GM19397 (cell line): Measurements from ENCODE around the gene OR51M1.
"Not testable (repeated sequence)": the region's sequence is repeated elsewhere in the genome, so short reads cannot be mapped to it uniquely, and the experiment has no call there.

Experiments
- ATAC-seq: cut with Tn5 transposase; IDR thresholded peaks from one replicate; pipeline ENCODE4 v1.9.1; 2021; ENCODE audit warnings: mild to moderate bottlenecking, moderate library complexity; ENCODE audit not compliant: unreplicated experiment

Gene OR51M1, protein sequence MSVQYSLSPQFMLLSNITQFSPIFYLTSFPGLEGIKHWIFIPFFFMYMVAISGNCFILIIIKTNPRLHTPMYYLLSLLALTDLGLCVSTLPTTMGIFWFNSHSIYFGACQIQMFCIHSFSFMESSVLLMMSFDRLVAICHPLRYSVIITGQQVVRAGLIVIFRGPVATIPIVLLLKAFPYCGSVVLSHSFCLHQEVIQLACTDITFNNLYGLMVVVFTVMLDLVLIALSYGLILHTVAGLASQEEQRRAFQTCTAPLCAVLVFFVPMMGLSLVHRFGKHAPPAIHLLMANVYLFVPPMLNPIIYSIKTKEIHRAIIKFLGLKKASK

DNA sequence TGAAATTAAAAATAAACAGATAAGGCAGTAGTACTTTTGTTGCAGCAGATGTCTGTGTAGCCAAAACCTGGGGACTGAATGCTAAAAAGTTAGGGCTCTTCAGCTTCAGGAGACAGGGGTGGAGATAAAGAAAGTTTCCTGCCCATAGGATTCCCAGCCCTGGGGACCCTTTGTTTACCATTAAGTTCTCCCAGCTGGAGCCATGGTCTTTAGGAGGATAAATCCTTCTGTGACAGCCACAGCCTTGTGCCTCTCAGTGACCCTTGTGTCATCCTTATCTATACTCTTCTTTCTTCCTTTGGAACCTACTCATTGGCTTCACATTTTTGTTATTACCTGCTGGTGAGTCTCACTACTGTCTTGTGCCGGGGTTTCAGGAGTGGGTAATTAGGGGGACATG is at the start of gene OR51M1:
TSS of gene OR51M1 (plus strand) at position 237 of the 400 bp plus-strand sequence. CDS start 5,587 bp downstream, outside the sequence.
- no peak for ATAC-seq

DNA sequence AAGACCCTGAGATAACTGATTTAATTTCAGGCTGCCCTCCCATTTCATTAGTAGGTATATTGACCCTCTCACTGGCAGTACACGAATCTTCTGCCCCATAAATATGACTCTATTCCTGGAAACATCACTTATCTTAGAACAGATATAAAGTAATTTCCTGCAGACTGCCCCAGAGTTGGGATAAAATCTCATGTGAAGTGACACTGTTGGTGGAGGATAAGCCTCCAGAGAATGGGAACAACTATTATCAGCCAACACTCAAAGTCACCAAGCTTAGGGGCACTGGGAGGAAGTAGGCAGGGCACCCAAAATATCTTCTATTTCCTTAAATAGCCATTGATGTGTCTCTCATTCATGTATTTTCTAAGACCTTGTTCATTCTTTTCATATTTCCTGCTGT is 48.4 kb upstream of the OR51M1 start:
- no peak for ATAC-seq

DNA sequence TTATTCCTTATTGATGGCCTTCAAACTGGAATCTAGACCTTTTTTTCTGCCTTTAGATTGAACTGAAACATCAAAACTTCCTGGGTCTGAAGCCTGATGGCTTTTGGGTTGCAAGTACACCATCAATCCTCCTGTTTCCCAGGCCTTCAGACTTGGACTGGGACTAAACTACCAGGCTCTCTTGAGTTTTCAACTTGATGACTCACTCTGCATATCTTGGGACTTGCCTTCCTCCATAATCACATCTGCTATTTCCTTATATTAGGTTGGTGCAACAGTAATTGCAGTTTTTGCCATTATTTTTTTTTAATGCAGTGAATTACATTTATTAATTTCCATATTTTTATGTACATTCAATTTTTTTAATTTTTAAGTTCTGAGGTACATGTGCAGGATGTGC is 47.3 kb upstream of the OR51M1 start:
- no peak for ATAC-seq

DNA sequence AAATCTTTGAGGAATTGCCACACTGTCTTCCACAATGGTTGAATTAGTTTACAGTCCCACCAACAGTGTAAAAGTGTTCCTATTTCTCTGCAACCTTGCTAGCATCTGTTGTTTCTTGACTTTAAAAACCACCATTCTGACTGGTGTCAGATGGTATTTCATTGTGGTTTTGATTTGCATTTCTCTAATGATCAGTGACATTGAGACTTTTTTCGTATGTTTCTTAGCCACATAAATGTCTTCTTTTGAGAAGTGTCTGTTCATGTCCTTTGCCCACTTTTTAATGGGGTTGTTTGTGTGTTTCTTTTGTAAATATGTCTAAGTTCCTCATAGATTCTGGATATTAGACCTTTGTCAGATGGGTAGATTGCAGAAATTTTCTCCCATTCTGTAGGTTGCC is 46.4 kb upstream of the OR51M1 start:
- not testable (repeated sequence) for ATAC-seq

DNA sequence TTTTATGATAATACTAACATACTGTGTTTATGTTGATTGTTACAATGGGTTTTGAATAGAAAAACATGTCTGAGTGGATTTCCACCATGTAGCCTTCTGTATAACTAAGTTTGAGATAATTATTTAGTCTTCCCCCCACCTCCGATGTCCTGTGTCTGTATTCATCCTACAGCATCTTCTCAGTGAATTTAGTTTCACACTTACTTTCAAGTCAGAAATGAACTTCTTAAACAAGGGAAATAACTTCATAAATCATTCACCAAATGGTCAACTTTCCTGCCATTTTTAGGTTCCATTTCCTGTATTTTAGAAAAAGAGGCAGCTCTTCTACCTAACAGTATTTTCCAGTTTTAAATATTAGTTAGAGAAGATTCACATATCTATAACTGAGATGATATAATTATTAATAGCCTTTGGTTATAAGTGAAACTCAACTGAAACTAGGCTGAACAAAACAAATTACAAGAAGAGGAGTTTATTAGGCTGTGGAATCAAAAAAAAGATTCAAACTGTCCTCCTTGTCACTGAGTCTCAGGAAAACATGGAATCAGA is 43.8 kb upstream of the OR51M1 start:
- ATAC-seq = peak; percentile 63

DNA sequence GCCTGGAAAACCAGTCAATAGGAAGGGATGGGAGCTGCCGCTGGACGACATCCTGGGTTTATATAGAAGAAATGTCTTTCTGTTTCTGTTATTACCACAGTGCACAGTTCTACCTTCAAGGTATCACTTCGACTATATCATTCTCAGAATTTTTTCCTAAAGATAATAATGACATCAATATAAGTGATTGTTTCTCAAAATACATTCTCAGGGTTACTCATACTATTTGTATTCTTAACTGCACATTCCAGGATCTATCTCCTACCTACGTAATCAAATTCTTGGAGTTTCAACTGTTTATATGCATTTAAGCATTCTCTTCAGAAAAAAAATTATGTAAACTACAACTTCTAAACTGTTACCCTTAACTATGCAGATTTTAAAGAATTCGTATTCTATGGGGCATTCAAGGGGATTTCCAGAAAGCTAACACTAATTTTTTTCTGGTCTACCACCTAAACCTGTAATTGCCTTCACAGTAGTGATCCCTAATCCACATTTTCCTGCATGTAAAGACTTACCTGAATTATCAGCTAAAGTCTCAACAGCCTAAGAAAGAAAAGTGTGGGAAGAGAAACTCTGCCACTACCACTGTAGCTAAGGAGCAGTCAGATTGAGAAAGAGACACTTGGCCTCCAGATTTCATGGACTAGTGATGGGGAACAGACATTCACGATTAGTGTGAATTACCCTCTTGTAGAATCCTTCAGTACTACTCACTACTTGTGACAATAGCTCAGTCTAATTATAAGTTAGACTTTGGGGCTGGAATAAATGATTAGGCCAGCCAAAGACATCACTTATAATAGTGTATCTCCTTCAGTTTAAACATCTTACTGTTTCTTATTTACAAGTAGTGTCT is 39.9 kb upstream of the OR51M1 start, which contains the start of gene OR51B5:
TSS of gene OR51B5 (minus strand) at position 51 of the 862 bp plus-strand sequence. CDS start at position 51, 0 bp downstream.
- ATAC-seq = no peak

DNA sequence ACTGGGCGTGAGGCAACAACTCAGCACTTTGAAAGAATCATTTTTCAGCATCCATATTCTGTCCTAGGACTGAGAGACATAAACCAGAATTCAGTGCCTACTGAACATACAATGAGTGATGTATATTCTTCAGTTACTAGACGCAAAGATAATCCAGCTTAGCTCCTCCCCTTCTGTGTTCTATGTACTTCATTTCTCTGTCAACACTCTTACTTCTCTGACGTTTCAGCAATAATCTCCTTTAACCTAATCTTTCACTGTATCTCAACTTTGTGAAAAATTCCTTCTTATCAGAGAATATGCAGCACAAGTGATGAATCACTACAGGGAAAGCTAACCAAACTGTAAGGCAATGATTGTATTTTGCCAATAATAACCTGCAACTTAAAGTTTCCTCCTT is 37.8 kb upstream of the OR51M1 start:
- ATAC-seq = no peak

DNA sequence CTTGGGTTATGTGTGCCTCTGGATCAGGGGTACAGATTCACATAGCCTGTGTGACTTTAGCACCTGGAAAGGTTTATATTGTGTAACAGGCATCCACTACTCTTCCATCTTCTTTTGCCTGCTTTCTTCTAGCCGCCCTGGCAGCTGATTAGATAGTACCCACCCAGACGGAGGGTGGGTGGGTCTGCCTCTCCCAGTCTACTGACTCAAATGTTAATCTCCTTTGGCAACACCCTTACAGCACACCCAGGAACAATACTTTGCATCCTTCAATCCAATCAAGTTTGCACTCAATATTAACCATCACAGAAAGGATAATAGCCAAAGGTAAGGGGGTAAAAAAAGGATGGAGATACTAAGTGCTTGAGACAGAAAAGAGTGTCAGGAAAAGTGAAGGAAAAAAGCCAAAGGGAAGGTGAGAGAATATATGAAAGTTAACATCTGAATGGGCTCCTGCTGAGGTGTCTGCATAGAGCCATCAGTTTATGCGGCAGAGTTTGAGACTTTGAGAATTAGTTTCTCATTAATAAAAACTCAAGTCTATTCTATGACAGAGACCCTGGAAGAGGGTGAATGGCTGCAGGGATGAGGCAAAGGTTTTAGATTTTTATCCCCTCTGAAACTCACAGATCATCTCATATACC is 34.9 kb upstream of the OR51M1 start:
- ATAC-seq = no peak

DNA sequence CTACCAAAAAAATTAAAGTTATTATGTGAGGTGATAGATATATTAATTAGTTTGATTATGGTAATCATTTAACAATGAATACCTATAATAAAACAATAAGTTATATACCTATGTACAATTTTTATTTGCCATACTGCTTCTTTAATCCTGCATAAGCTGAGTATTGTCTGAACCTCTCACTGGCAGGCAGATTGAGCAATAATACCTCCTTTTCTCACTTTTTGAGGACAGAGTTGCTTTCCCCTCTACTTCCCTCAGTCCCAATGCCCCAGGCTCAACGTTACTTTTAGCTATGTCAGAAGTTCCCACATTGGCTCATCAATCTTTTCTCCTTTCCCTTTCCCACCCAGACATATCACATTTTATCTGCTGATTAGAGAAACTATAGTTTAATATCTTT is 34.1 kb upstream of the OR51M1 start:
- ATAC-seq = no peak

DNA sequence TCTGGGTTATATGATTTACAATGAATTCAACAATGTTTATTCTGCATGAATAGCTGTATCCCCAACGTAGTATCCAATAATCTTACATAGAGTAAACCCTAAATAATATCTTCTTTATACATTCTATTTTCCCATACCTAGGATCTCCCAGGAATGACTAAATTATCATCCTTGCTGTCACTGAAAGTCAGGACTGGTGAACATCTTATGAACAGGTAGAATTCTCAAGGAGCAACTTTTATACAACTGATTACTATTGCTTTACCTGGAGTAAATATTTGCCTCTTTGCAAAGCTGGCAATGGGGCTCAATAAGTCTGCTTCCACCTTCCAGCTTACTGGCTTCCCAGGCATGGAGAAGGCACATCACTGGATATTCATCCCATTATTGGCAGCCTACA is 32.4 kb upstream of the OR51M1 start, which contains the start of gene OR51B6:
TSS of gene OR51B6 (plus strand) at position 301 of the 400 bp plus-strand sequence. CDS start at position 301, 0 bp downstream.
- no peak for ATAC-seq

DNA sequence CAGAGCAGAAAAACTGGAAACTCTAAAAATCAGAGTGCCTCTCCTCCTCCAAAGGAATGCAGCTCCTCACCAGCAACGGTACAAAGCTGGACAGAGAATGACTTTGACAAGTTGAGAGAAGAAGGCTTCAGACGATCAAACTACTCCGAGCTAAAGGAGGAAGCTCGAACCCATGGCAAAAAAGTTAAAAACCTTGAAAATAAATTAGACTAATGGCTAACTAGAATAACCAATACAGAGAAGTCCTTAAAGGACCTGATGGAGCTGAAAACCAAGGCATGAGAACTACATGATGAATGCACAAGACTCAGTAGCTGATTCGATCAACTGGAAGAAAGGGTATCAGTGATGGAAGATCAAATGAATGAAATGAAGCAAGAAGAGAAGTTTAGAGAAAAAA is 27.6 kb upstream of the OR51M1 start:
- not testable (repeated sequence) for ATAC-seq

DNA sequence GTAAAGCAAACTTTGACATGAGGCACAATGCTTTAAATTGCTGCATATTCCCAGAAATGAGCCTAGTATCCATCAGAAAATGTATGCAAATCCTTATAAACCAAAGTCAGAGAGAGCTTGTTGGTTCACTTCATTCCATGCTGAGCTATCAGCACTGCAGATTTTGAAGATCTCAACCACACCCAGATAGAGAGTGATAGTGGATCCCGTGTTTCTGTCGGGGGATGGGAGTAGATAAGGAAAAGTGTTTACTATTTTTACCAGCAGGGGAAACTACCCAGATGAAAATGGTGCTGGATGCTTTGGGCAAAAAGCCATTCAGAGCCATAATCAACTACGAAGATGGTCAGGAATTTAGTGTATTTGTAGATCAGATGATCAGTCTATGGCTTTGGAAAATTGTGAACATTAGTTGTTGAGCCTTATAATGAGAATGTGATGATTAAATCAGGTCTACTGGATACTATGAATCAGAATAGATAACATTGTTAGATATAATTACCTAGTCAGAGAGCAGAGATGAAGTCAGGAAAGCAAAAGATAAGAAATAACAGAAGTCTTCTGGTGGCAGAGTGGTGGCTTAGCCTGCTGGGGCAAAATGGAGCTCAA is 21.5 kb upstream of the OR51M1 start:
- ATAC-seq = no peak

DNA sequence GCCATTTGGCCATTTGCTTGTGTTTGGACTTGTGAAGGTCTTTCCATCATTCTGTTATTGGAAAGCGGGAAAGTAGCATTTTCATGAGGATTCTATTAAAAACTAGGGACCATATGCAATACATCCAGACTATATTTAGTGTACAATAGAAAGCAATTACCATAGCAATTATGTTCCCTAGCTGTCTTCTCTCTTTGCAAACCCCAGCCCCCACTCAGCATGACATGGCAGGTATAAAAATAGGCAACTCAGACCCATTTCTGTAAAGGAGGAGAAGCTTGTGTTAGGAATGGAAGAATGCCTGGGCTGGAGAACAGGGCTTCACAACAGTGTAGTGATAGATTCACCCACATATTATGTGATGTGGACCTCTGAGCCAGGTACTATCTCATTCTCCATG is 19.9 kb upstream of the OR51M1 start:
- no peak for ATAC-seq

DNA sequence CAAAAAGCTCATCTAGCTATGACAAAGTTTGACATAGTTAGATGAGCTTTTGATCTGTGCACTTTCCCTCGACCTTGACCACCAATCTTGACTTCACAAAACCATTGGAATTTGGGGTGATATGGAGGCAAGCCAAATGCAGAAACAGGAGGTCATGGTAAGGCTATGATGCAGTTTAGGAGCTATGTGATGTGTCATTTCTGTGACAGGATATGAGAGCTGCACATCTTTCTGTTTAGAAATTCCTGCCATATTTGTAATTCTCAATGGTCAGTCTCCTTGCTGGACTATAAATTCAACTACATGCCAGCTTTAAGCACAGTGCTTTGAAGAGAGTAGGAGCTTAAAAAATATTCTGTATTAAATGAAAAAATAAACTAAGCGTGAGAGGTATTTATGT is 19.4 kb upstream of the OR51M1 start:
- no peak for ATAC-seq

DNA sequence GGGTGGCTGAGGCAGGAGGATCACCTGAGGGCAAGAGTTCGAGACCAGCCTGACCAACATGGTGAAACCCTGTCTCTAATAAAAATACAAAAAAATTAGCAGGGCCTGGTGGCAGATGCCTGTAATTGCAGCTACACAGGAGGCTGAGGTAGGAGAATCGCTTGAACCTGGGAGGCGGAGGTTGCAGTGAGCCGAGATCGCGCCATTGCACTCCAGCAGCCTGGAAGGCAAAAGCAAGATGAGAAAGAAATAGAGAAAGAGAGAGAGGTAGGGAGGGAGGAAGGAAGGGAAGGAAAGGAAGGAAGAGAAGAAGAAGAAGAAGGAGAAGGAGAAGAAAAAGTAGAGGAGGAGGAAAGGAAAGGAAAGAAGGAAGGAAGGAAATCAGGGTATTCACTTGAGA is 17.2 kb upstream of the OR51M1 start:
- not testable (repeated sequence) for ATAC-seq

DNA sequence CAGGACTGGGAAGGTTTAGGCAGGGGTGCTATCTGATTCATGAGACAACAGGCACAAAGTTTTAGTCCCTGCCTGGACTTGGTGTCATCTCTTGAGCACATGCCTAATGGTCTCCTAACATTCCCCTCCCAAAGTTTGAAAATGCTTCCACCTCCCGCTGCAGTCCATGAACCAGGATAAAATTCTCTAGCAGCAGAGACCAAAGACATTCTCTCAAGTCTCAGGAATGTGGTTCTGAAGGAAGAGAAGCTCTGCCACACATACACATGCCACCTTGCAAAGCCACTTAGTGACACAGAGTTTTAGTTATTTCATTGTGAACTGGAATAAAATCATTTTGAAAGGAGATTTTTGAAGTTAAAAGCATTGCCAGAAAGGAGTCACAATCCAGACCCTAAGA is 16.8 kb upstream of the OR51M1 start:
- no peak for ATAC-seq

DNA sequence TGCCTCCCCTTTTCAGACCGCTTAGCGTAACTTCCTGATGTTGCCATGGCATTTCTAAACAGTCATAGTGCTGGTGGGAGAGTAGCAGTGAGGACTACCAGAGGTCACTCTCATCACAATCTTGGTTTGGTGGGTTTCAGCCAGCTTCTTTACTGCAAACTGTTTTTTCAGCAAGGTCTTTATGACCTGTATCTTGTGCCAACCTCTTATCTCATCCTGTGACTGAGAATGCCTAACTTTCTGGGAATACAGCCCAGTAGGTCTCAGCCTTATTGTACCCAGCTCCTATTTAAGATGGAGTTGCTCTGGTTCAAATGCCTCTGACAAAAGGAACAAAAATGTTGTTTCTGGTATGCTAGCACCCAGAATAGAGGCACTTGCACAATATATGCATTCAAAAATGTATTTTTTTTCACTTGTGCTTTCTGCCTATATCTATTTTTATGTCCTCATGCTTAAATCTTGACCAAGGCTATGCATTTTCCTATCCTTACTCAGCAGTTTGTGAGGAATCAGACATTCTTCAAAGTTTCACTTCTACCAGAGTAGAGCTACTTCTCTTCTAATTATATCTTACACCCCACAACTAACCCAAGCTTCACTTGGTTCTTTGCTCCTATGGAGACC is 16.1 kb upstream of the OR51M1 start:
- ATAC-seq = no peak

DNA sequence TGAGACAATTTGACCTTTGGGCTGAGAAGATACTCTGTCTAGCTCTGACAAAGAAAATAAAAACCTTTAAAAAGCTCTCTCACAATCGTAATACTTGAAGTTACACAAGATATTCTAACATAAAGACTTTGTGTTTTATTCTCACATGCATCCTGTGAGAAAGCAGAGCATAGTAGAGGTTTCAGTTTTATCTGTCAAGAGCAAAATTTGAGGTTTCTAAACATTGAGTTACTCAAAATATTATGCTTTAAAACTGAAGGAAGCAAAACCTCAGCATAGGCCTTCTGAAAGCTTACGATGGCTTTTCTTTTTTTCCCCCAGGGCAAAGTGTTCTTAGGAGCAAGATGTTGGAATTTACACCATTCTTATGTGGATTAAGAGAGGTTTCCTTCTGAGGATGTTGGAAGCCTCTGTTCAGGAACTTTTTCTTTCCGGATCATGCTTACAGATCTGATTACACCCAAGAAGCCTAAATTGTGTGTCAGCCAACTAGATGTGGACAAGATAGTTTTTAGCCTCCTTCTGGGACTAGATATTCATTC is 15.0 kb upstream of the OR51M1 start:
- no peak for ATAC-seq

DNA sequence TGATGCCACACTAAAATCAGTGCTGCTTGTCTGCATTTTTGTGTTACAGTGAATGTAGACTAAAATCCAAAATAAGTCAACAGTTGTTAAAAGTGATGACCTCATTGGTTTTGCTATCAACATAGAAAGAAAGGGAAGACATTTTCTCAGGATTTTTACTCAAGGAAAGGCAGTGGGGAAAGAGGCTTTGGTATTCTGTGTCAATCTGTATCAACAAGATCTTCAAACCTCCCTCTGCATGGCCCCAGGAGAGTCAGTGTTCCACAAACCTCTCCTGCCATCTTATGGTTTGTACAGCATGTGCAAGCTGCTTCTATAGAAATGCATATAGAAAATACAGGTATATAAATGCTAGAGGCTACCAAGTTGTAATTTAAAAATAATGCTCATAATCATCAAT is 13.8 kb upstream of the OR51M1 start:
- peak; percentile 54 for ATAC-seq
